HepG2 (cell line): ENCODE data around the gene MAP1LC3B. TPM values are rescaled to one million over a fixed set of nuclear protein-coding genes. Genes with fewer than 3 reads are reported as not detected.

Source experiments
- ATF5 ChIP-seq: sonication (generic); formaldehyde crosslinking; IDR thresholded peaks from 2 replicates; pipeline ENCODE4 v1.4.0; 2020; ENCODE audit warnings: mild to moderate bottlenecking, low read depth, missing genetic modification reagents
- CHD4 ChIP-seq: fragments of 200-600 bp; sonication (generic); IDR thresholded peaks from 2 replicates; pipeline ENCODE4 v1.7.0; 2017; ENCODE audit warnings: mild to moderate bottlenecking, low read length, borderline replicate concordance
- FLYWCH1 ChIP-seq: sonication (generic); formaldehyde crosslinking; IDR thresholded peaks from 2 replicates; pipeline ENCODE4 v1.8.1; 2023; ENCODE audit warnings: mild to moderate bottlenecking, missing genetic modification reagents
- KMT2A ChIP-seq: sonication (generic); formaldehyde crosslinking; IDR thresholded peaks from 2 replicates; pipeline ENCODE4 v1.4.0; 2020; ENCODE audit warnings: missing genetic modification reagents
- MAX ChIP-seq: IDR thresholded peaks from 2 replicates; pipeline ENCODE4 v1.6.1; 2012; ENCODE audit warnings: inconsistent platforms
- NFE2L1 ChIP-seq: sonication (generic); formaldehyde crosslinking; IDR thresholded peaks from 2 replicates; pipeline ENCODE4 v1.4.0; 2020; ENCODE audit warnings: missing genetic modification reagents, mild to moderate bottlenecking, borderline replicate concordance
- NFE2L2 ChIP-seq: fragments of 150-350 bp; IDR thresholded peaks from 2 replicates; pipeline ENCODE4 v1.6.1; 2014; ENCODE audit warnings: low read length
- NONO ChIP-seq, 2 experiments: fragments of 450-650 bp in 1 of 2; sonication (generic) in 1 of 2; formaldehyde crosslinking in 1 of 2; IDR thresholded peaks in 1 of 2; conservative IDR thresholded peaks in 1 of 2; 2 replicates each; pipeline versions ENCODE4 v1.6.1 to v1.8.0; 2017 to 2022; ENCODE audit warnings: mild to moderate bottlenecking in 1 of 2, missing genetic modification reagents in 1 of 2, moderate library complexity in 1 of 2
- PITX1 ChIP-seq: sonication (generic); formaldehyde crosslinking; IDR thresholded peaks from 2 replicates; pipeline ENCODE4 v1.5.1; 2020; ENCODE audit warnings: mild to moderate bottlenecking, missing genetic modification reagents
- POGK ChIP-seq: sonication (generic); formaldehyde crosslinking; conservative IDR thresholded peaks from 2 replicates; pipeline ENCODE4 v1.8.0; 2022; ENCODE audit warnings: mild to moderate bottlenecking, moderate library complexity, missing genetic modification reagents
- SATB2 ChIP-seq: sonication (generic); formaldehyde crosslinking; IDR thresholded peaks from 2 replicates; pipeline ENCODE4 v1.5.0; 2020; ENCODE audit warnings: missing genetic modification reagents
- TFAP4 ChIP-seq: sonication (generic); IDR thresholded peaks from 2 replicates; pipeline ENCODE4 v1.6.1; 2016; ENCODE audit warnings: low read depth, borderline replicate concordance
- THRA ChIP-seq: sonication (generic); formaldehyde crosslinking; IDR thresholded peaks from 2 replicates; pipeline ENCODE4 v1.4.0; 2020; ENCODE audit warnings: missing genetic modification reagents, borderline replicate concordance
- ZEB1 ChIP-seq: IDR thresholded peaks from 2 replicates; pipeline ENCODE4 v1.6.1; 2012; ENCODE audit warnings: mild to moderate bottlenecking, low read depth, inconsistent platforms; ENCODE audit not compliant: insufficient replicate concordance
- ZFAT ChIP-seq: sonication (generic); formaldehyde crosslinking; conservative IDR thresholded peaks from 2 replicates; pipeline ENCODE4 v1.8.1; 2023; ENCODE audit warnings: missing genetic modification reagents, inconsistent platforms
- ZNF121 ChIP-seq: sonication (generic); formaldehyde crosslinking; IDR thresholded peaks from 2 replicates; pipeline ENCODE4 v1.5.0; 2020; ENCODE audit warnings: mild to moderate bottlenecking, missing genetic modification reagents
- ZNF160 ChIP-seq: sonication (generic); formaldehyde crosslinking; IDR thresholded peaks from 2 replicates; pipeline ENCODE4 v1.8.0; 2022; ENCODE audit warnings: mild to moderate bottlenecking, inconsistent platforms, missing genetic modification reagents
- ZNF276 ChIP-seq: sonication (generic); formaldehyde crosslinking; IDR thresholded peaks from 2 replicates; pipeline ENCODE4 v1.4.0; 2020; ENCODE audit warnings: mild to moderate bottlenecking, low read depth, missing genetic modification reagents
- ZNF354B ChIP-seq: sonication (generic); formaldehyde crosslinking; IDR thresholded peaks from 2 replicates; pipeline ENCODE4 v1.8.0; 2022; ENCODE audit warnings: mild to moderate bottlenecking, missing genetic modification reagents
- ZNF558 ChIP-seq: sonication (generic); formaldehyde crosslinking; IDR thresholded peaks from 2 replicates; pipeline ENCODE4 v1.9.0; 2022; ENCODE audit warnings: mild to moderate bottlenecking, missing genetic modification reagents, borderline replicate concordance
- ZNF605 ChIP-seq: sonication (generic); formaldehyde crosslinking; IDR thresholded peaks from 2 replicates; pipeline ENCODE4 v1.8.0; 2022; ENCODE audit warnings: mild to moderate bottlenecking, missing genetic modification reagents
- ZNF672 ChIP-seq: sonication (generic); formaldehyde crosslinking; IDR thresholded peaks from 2 replicates; pipeline ENCODE4 v1.8.1; 2022; ENCODE audit warnings: missing genetic modification reagents
- ZNF7 ChIP-seq: IDR thresholded peaks from 2 replicates; pipeline ENCODE4 v1.6.1; 2016; ENCODE audit warnings: missing biosample characterization, missing genetic modification reagents
- polyA plus RNA-seq, 8 experiments: library from polyadenylated mRNA; depleted of rRNA in 3 of 8; stranded (reverse) in 7 of 8; unstranded in 1 of 8; fragments of >200 nt; fragmentation: Illumina TruSeq in 4 of 8; extraction: Trizol in 4 of 8; gene quantifications; 2 replicates each; pipeline versions ENCODE4 v1.2.1 to v1.2.3, GENCODE V29; 2011 to 2016; ENCODE audit warnings: low read depth in 4 of 8, missing spikeins in 1 of 8, mixed read lengths in 1 of 8; ENCODE audit not compliant: insufficient read depth in 1 of 8
- total RNA-seq, 5 experiments: library from RNA; depleted of rRNA; stranded (reverse); fragments of >200 nt; fragmentation: Illumina TruSeq; extraction: Trizol; gene quantifications; 2 replicates each; pipeline ENCODE4 v1.2.3, GENCODE V29; 2016; ENCODE audit warnings: low read depth in 1 of 5

Gene MAP1LC3B
- total and polyA plus RNA-seq, 2 of the 13 experiments (the other 11 are each of a cell fraction or from before 2014, with no cell fraction given), result 15.7 to 37.4 TPM

GRCh38 chr16:87390641-87391323 lies 1.4 kb upstream of the MAP1LC3B start (continued):
- TF ChIP-seq POGK (CRISPR knock-in tag) (no peak), ZNF672 (no peak), PITX1 (CRISPR knock-in tag) (peak; percentile 58; the same call in 1 of the 2 replicates), ZNF7 (CRISPR knock-in tag) (no peak), NONO (IDR thresholded peaks at IDR 0.05) (no peak), NONO (CRISPR knock-in tag; conservative IDR thresholded peaks at IDR 0.05) (no peak), ZNF160 (no peak), TFAP4 (no peak), ZNF558 (CRISPR knock-in tag) (no peak), ZEB1 (no peak), ZNF354B (0 out of 2 replicates have a peak, but pooled peaks have one; percentile 45), ZNF605 (CRISPR knock-in tag) (no peak; the same call in 1 of the 2 replicates), THRA (CRISPR knock-in tag) (no peak), NFE2L2 (no peak), MAX (no peak), ATF5 (CRISPR knock-in tag) (0 out of 2 replicates have a peak, but pooled peaks have one; percentile 6), FLYWCH1 (CRISPR knock-in tag) (no peak), ZNF121 (CRISPR knock-in tag) (peak; percentile 92), ZFAT (no peak), NFE2L1 (CRISPR knock-in tag) (peak; percentile 8; the same call in 1 of the 2 replicates), ZNF276 (no peak), CHD4 (no peak), KMT2A (no peak), SATB2 (CRISPR knock-in tag) (no peak)
